ENCODE data around the gene UBE2E3. TPM values are rescaled to one million over a fixed set of nuclear protein-coding genes. Genes with fewer than 3 reads are reported as not detected.

UBE2E3 gene
- total RNA-seq (2021) (139 and 180 TPM in 2 replicates), Bru-seq, nascent RNA (percentile 98 among the genes with signal in this experiment), BruChase-seq, experiment 1, labeled RNA remaining after a 2-hour chase (percentile 97 among the genes with signal in this experiment), BruChase-seq, experiment 2, labeled RNA remaining after a 6-hour chase (percentile 89 among the genes with signal in this experiment)
- long read RNA-seq, transcript UBE2E3-201 (6 exons, 1,347 nt) = minor isoform, 15 of 445 reads
- long read RNA-seq, transcript UBE2E3-202 (6 exons, 1,570 nt) = major isoform, 368 of 445 reads
- long read RNA-seq, partial matches to known transcripts = 12 of 445 reads
- long read RNA-seq, other reads (novel, unspliced or antisense) = 42 of 445 reads

DNA sequence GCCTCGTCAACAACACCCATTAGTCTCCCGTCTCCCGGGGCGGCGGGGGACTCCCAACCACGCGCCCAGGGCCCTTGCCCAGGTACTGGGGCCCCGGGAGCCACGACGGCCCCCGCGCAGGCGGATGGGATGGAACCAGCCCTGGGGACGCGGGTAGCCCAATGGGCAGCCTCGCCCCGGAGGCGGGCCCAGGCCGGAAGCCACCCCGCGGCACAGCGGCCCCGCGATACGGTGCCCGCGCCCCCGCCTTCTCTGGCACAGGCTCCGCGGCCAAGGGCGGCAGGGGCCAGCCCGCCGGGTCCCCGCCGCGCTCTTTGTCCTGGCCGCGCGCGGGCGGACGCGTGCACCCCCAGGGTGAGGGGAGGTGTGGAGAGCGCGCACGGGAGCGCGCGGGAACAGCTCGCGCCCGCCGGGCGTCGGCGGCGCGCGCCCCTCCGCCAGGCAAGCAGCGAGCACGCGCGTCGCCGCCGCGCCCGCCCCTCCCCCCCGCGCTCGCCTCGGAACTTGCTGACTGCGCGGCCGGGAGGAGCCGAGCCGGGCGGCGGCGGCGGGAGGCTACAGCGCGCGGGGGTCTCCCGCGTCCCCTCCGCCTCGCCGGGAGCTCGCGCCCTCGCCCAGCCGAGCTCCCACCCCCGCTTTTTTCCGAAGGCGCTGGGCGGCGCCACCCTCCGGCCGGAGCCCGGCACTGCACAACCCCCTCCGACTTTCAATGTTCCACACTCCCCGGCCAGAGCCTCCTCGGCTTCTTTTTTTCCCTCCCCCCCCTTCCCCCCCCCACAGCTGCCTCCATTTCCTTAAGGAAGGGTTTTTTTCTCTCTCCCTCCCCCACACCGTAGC lies at the start of gene UBE2E3:
TSS of gene UBE2E3 (plus strand) at position 500 of the 837 bp plus-strand sequence. CDS start 1,438 bp downstream, outside the sequence.
- no peaks in the 10 kb centered on the region for H3K9me3 ChIP-seq (ENCODE audit: insufficient read depth, low read depth)
- peaks cover 23% of the 10 kb centered on the region for H3F3A ChIP-seq (ENCODE audit: insufficient read depth, low read depth)
- H3K79me2 ChIP-seq (ENCODE audit: low read depth) = peaks cover 41% of the 10 kb centered on the region
- H3K9me2 ChIP-seq (ENCODE audit: insufficient read depth) = no peaks in the 10 kb centered on the region
- no TSS peak for BruUV-seq (replicated peaks)
- TF ChIP-seq, protein P1, sequence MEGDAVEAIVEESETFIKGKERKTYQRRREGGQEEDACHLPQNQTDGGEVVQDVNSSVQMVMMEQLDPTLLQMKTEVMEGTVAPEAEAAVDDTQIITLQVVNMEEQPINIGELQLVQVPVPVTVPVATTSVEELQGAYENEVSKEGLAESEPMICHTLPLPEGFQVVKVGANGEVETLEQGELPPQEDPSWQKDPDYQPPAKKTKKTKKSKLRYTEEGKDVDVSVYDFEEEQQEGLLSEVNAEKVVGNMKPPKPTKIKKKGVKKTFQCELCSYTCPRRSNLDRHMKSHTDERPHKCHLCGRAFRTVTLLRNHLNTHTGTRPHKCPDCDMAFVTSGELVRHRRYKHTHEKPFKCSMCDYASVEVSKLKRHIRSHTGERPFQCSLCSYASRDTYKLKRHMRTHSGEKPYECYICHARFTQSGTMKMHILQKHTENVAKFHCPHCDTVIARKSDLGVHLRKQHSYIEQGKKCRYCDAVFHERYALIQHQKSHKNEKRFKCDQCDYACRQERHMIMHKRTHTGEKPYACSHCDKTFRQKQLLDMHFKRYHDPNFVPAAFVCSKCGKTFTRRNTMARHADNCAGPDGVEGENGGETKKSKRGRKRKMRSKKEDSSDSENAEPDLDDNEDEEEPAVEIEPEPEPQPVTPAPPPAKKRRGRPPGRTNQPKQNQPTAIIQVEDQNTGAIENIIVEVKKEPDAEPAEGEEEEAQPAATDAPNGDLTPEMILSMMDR (conservative IDR thresholded peaks at IDR 0.05) = peak; percentile 84
- no peak for TF ChIP-seq EZH2 (IDR thresholded peaks at IDR 0.05; ENCODE audit: low read depth)
- H2AFZ ChIP-seq = peak within 1 kb of the TSS; percentile 79
- intact Hi-C loops (cut with micrococcal nuclease; ENCODE audit: unreplicated experiment) = loop anchor here (1.0 to 10.0 kb wide), 3 partner anchors 233 to 686 kb away; no protein-coding TSS in a partner anchor
- peaks cover 46% of the 10 kb centered on the region for H3K4me1 ChIP-seq (replicated peaks; ENCODE audit: insufficient read depth)
- CTCF ChIA-PET = interaction anchor here (0.6 to 1.0 kb wide), 11 partner anchors 11 to 1071 kb away, joined by 3 to 10 read pairs (median 5); no protein-coding TSS in a partner anchor
- H3K4me2 ChIP-seq = peak within 1 kb of the TSS; percentile 93
- peak within 1 kb of the TSS; percentile 76 for H3K4me3 ChIP-seq
- peak within 1 kb of the TSS; percentile 86 for H3K27ac ChIP-seq
- H3K27me3 ChIP-seq (ENCODE audit: insufficient read depth, low read depth) = no peaks in the 10 kb centered on the region
- H4K20me1 ChIP-seq (ENCODE audit: insufficient read depth) = no peaks in the 10 kb centered on the region; the same call in 1 of the 2 replicates
- POLR2A ChIA-PET (ENCODE audit: unreplicated experiment) = interaction anchor here (0.5 to 0.8 kb wide), 8 partner anchors 18 to 854 kb away, joined by 3 to 10 read pairs (median 6); no protein-coding TSS in a partner anchor
- peaks cover 28% of the 10 kb centered on the region for H3K36me3 ChIP-seq (ENCODE audit: low read depth)
- DNase-seq = peak; percentile 70 to 94

DNA sequence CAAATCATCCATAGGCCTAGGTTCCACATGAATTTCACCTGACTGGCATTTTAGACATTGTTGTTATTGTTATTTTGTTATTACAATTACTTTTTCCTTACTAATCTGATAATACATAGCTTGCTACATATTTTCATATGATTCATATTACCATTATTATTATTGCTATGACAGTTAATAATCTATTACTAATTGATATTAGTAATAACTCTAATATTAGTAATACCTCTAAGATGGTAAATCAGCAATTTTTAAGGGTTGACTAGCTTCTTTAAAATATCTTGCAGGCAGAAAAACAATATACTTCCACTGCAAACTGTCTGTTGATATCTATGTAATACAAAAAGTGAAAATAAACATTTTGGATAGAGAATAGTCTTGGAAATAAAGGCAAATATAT lies 48.6 kb upstream of the UBE2E3 start:
- Histone ChIP-seq H3K4me2 (no peak overlapping the region), H2AFZ (no peak overlapping the region), H3K4me3 (no peak overlapping the region), H3K9me2 (ENCODE audit: insufficient read depth) (no peaks in the 10 kb centered on the region), H3K9me3 (ENCODE audit: insufficient read depth, low read depth) (no peaks in the 10 kb centered on the region), H3K36me3 (ENCODE audit: low read depth) (no peaks in the 10 kb centered on the region), H3K4me1 (replicated peaks; ENCODE audit: insufficient read depth) (peaks cover 9% of the 10 kb centered on the region; the same call in 1 of the 2 replicates), H3F3A (ENCODE audit: insufficient read depth, low read depth) (0 out of 2 replicates have a peak, but pooled peaks cover 7% of the 10 kb centered on the region), H3K27me3 (ENCODE audit: insufficient read depth, low read depth) (no peaks in the 10 kb centered on the region), H4K20me1 (ENCODE audit: insufficient read depth) (no peaks in the 10 kb centered on the region; the same call in 1 of the 2 replicates), H3K79me2 (ENCODE audit: low read depth) (no peaks in the 10 kb centered on the region), H3K27ac (no peak overlapping the region)
- TF ChIP-seq, protein P1 (conservative IDR thresholded peaks at IDR 0.05) = no peak
- no peak for DNase-seq
- intact Hi-C loops (cut with micrococcal nuclease; ENCODE audit: unreplicated experiment) = no loop called here
- ChIA-PET POLR2A (ENCODE audit: unreplicated experiment) (interaction anchor here (0.6 kb wide), 1 partner anchor 323 kb away, joined by 6 read pairs; no protein-coding TSS in a partner anchor), CTCF (no interaction called here)
- BruUV-seq (replicated peaks) = no TSS peak

DNA sequence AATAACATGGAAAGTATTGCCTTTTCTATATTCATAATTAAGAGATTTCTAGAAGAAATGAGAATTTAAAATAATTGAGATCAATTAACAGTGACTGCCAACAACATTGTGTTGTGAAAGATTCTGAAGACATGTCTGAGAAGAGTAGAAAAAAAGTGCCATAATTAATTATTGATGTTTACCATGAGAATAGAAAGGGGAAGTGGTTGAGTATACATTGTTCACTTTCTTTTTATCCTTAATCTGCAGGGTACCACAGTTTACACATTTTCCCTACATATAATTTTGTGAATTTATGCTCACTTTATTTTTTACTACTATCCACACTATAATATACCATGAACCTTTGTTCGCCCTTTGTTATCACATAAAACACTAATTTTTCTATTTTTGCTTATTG lies 47.1 kb upstream of the UBE2E3 start:
- TF ChIP-seq, protein P1 (conservative IDR thresholded peaks at IDR 0.05) = no peak
- TF ChIP-seq EZH2 (IDR thresholded peaks at IDR 0.05; ENCODE audit: low read depth) = no peak
- no peaks in the 10 kb centered on the region for H3K27me3 ChIP-seq (ENCODE audit: insufficient read depth, low read depth)
- no peak for DNase-seq
- H3F3A ChIP-seq (ENCODE audit: insufficient read depth, low read depth) = 0 out of 2 replicates have a peak, but pooled peaks cover 7% of the 10 kb centered on the region
- no peak overlapping the region for H2AFZ ChIP-seq
- intact Hi-C loops (cut with micrococcal nuclease; ENCODE audit: unreplicated experiment) = no loop called here
- H3K36me3 ChIP-seq (ENCODE audit: low read depth) = no peaks in the 10 kb centered on the region
- peaks cover 9% of the 10 kb centered on the region; the same call in 1 of the 2 replicates for H3K4me1 ChIP-seq (replicated peaks; ENCODE audit: insufficient read depth)
- H3K4me3 ChIP-seq = no peak overlapping the region
- no TSS peak for BruUV-seq (replicated peaks)
- H3K9me2 ChIP-seq (ENCODE audit: insufficient read depth) = no peaks in the 10 kb centered on the region
- H3K27ac ChIP-seq = no peak overlapping the region
- no peak overlapping the region for H3K4me2 ChIP-seq
- ChIA-PET POLR2A (ENCODE audit: unreplicated experiment) (no interaction called here), CTCF (interaction anchor here (0.6 kb wide), 1 partner anchor 1493 kb away, joined by 3 read pairs; no protein-coding TSS in a partner anchor)
- H4K20me1 ChIP-seq (ENCODE audit: insufficient read depth) = no peaks in the 10 kb centered on the region
- H3K9me3 ChIP-seq (ENCODE audit: insufficient read depth, low read depth) = no peaks in the 10 kb centered on the region
- H3K79me2 ChIP-seq (ENCODE audit: low read depth) = no peaks in the 10 kb centered on the region

Measured in PC-9 (cell line).